Midbrain (tissue), 1 donor: ENCODE results near the gene TMEM132D.
"Not testable (repeated sequence)": the region's sequence is repeated elsewhere in the genome, so short reads cannot be mapped to it uniquely, and the experiment has no call there.

Experiments
- DNase-seq: peaks from one replicate; lab custom pipeline; 2025; lab: John Stamatoyannopoulos, UW

TMEM132D gene

GRCh38 chr12:129241852-129242251 is 662.0 kb downstream of the TMEM132D start:
- DNase-seq = no peak

DNA sequence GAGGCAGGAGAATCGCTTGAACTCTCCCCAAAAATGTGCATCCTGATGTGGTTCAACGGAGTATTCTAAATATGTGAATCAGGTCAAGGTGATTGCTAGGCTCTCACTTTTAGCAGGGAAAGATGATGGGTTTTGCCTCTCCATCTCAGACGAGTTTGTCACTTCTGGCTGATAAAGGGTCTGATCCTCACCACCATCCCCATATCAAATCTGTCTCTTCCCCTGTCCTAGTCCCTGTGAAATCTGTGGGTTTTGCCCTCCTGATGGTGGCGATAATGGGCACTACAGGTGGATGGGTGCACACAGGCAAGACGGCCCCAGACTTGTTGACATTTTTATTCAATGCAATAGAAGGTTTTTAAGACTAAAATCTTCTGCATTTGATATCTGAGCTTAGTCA is 665.9 kb downstream of the TMEM132D start:
- no peak for DNase-seq

GRCh38 chr12:129234209-129234608 is 669.6 kb downstream of the TMEM132D start:
- no peak for DNase-seq

DNA sequence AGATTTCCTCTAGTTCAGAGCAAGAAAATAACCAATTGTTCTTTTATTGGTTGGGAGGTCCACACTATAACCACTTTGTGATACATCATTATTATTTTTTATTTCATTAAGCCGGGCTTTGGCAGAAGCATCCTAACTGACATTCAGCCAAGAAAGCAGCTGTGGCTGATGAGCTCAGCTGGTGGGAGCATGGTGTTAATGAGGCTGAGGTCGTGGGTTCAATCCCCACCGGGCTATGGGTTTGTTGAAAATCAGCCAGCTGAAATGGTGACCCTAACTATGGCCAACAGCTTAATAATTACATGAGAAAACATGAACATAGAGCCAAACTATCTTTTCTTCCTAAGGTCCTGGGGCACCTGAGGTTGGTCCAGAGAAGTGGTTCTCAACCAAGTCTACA is 672.3 kb downstream of the TMEM132D start:
- DNase-seq = no peak

DNA sequence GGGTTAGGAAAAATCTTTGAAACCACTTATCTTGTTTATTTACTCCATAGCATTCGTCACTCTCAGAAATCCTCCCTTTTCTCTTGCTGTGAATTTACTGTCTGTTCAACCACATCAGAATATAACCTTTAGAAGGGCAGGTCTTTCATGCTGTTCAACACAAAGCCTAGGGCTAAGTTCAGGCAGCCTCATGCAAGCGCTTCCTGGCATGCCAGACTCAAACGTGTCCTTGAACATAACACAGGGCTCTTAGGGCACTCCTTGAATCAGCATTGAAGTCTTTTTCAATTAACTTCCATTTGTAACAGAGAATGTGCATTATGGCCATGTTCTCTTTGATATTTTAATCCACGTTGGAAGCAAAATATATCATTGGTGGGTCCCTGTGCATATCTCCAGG is 672.8 kb downstream of the TMEM132D start:
- DNase-seq = no peak

- no peak for DNase-seq
Observed at GRCh38 chr12:129226851-129227250, 677.0 kb downstream of the TMEM132D start.

DNA sequence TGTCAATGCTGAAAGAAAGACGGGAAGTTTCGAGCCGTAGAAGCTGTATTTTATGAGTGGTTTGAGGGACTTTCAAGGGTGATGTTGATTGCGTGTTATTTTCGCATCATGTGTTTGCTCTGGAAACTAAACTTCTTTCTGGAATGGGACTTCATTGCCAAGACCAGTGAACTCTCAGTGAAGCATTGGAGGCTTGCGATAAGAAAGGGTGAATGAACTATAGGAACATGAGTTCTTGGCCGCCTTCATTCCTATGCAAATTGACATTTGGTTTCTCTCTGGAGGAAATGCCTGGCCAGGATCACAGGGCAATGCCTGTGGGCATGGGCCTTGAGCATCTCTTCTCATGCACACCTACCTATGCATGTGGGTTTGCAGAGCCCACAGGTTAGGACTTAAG is 677.8 kb downstream of the TMEM132D start:
- DNase-seq = no peak

DNA sequence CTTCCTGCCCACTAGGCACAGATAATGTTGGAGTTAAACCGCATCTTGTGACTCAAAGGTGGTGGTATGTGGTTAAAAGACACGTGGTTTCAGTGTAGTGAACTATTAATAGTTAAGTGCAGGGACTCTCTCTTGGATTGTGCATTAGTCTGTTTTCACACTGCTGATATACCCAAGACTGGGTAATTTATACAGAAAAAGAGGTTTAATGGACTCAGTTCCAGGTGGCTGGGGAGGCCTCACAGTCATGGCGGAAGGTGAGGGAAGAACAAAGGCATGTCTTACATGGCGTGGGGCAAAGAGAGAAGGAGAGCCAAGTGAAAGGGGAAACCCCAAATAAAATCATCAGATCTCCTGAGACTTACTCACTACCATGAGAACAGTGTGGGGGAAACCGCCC is 688.3 kb downstream of the TMEM132D start:
- DNase-seq = no peak

GRCh38 chr12:129213551-129213950 is 690.3 kb downstream of the TMEM132D start:
- DNase-seq = no peak

- DNase-seq = no peak
Observed at GRCh38 chr12:129211862-129212630, 691.8 kb downstream of the TMEM132D start.

- DNase-seq = no peak
Observed at GRCh38 chr12:129208566-129208965, 695.3 kb downstream of the TMEM132D start.

- DNase-seq = no peak
Observed at GRCh38 chr12:129207084-129207483, 696.7 kb downstream of the TMEM132D start.

- no peak for DNase-seq
Observed at GRCh38 chr12:129203456-129203855, 700.4 kb downstream of the TMEM132D start.

- no peak for DNase-seq
Observed at GRCh38 chr12:129202109-129202814, 701.6 kb downstream of the TMEM132D start.

DNA sequence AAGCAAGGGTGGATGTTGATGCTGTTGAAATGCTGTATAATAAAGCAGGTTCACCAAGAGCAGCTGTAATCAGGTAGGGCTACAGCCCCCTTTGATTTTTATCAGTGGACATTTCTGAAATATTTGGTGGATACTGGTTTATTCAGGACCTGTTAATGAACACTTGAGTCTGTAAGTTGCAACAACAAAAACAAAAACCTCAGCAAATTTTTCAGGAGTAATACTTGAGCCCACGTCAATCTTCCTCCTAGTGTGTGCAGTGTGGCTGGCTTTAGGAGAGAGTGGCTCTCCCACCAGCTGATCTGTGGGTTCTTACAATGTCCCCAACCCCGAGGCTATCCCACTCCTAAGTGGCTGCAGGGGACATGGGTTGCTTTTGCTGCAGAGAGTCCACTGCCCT is 702.8 kb downstream of the TMEM132D start:
- no peak for DNase-seq

DNA sequence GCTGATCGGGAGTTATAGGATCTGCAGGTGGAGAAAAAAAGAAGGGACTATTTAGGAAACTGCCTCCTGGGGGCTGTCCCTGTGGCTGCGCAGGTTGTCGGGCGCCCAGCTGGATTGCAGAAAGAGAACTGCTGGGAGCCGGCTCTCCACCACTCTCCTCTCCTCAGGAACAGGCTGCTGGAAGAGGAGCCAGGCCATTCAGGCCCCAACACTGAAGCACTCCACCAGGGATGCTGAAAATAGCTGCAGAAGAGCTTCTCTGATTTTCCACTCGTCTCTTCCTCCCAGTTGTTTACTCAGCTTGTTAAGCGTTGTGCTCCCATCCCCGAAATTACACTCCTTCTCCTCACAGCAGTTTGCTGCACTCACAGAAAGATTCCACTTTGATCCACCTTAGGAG is 703.2 kb downstream of the TMEM132D start:
- DNase-seq = no peak

- no peak for DNase-seq
Observed at GRCh38 chr12:129196927-129197326, 706.9 kb downstream of the TMEM132D start.

DNA sequence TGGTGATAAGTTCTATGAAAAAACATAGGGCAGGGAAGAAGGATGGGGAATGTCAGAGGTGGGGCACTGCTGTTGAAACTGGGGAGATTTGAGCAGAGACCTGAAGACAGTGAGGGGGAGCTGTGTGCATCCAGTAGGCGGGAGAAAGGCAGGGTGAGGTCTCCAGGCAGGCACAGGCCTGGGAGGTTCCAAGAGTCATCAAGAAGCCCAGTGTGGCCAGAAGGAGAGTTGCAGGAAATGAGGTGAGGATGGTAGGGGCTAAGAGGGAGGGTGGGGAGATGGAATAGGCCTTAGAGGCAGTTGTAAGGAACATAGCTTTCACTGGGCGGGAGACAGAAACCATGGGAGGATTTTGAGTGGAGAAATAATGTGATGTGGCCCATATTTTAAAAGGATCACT is 708.7 kb downstream of the TMEM132D start:
- DNase-seq = no peak

DNA sequence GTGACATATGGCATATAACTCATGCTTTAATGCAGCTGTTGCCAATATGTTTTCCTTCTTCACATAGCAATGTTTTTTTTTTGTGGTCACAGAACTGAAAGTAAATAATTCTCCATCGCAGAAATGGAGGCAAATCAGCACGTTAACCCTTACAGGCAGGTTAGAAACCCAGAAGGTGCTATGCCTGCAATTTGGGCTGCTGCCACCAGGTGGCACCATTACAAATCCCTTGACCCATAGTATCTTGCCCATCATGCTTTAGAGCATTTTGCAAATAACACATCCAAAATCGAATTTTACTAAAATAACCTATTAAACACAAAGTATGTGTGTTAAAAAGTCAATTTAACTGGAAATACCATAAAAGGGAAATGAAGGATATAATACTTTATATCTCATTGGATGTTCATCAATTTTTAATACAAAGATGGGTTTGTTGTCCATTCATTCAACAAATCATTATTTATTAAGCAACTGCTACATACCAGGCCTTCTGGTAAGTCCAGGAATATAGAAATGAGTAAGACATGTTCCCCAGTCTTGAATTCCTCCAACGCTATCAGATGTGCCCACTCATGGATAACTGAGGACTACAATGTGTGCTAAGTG is 710.5 kb downstream of the TMEM132D start:
- DNase-seq = no peak

DNA sequence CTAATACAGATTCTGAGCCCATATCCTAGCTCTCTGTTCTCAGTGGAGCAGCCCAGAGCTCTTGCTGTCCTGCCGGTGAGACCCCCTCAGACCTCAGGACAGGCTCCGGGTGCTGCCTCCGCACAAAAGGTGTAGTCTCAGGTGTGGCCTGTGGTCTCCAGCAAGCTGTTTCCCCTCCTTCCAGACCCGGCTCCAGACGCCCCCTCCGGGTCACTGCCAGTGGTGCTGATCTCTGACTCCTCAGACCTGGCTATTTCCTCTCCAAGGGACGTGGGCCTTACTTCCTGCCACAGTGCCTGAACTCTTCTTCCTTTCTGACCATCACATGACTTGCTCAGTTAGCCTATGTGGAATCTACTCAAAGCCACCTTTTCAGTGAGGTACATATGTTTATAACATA is 713.0 kb downstream of the TMEM132D start:
- DNase-seq = no peak

DNA sequence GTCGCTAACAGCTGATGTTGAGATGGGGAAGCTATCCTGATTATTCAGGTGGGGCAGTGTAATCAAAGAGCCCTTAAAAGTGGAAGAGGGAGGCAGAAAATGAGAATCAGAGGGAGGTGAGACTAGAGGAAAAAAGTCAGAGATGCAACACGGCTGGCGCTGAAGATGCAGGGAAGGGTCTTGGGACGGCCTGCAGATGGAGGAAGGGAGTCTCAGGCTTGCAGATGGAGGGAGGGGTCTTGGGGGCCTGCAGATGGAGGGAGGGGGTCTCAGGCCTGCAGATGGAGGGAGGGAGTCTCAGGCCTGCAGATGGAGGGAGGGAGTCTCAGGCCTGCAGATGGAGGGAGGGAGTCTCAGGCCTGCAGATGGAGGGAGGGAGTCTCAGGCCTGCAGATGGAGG is 713.9 kb downstream of the TMEM132D start:
- not testable (repeated sequence) for DNase-seq

DNA sequence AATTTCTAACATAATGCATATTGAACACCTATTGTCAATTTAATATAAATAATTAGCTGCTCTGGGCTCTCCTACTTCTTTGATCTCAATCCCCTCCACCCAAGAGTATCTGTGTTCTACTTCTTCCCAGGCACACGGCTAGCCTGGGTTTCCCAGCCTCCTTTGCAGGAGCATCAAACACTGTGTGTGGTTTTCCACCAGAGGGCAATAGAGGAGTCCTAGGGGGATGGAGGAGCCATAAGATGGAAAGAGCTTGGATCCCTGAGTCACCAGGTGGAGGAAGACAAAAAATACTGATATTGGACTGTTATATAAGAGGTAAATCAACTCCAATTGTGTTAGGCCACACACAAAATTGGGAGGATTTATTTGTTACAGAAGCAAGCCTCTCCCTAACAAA is 716.9 kb downstream of the TMEM132D start:
- no peak for DNase-seq

GRCh38 chr12:129185855-129186254 is 718.0 kb downstream of the TMEM132D start:
- DNase-seq = no peak
